Activated B cell treated with CpG ODN at 0.5 μM for 24 hours (primary cell): ENCODE data around the gene FCGR3A. TPM values are rescaled to one million over a fixed set of nuclear protein-coding genes. Genes with fewer than 3 reads are reported as not detected.

Experiments
- ATAC-seq: fragments of 200-7000 bp; cut with Tn5 transposase; one replicate; pipeline ENCODE4 v1.10.0; 2021; ENCODE audit warnings: low read depth, mild to moderate bottlenecking, moderate library complexity
- CTCF ChIA-PET: fragments of 350-600 bp; sonication (Branson Sonifier 250); formaldehyde crosslinking; loops from one replicate; lab custom pipeline; 2021; ENCODE audit warnings: antibody characterized with exemption; lab: Charles Lee
- POLR2A ChIA-PET: fragments of 350-600 bp; sonication (Branson Sonifier 250); formaldehyde crosslinking; loops from one replicate; lab custom pipeline; 2021; ENCODE audit warnings: antibody characterized with exemption; lab: Charles Lee
- DNase-seq: peaks from one replicate; pipeline ENCODE4 v3.0.0; 2022
- H3K27ac Mint-ChIP-seq: one replicate; pipeline ENCODE4 v1.8.0; 2020; ENCODE audit warnings: mixed read lengths
- H3K27me3 Mint-ChIP-seq: one replicate; pipeline ENCODE4 v1.8.0; 2021; ENCODE audit warnings: mixed read lengths
- H3K36me3 Mint-ChIP-seq: one replicate; pipeline ENCODE4 v1.8.0; 2021; ENCODE audit warnings: low read depth, mixed read lengths
- H3K4me1 Mint-ChIP-seq: one replicate; pipeline ENCODE4 v1.8.0; 2021; ENCODE audit warnings: mixed read lengths
- H3K4me3 Mint-ChIP-seq: one replicate; pipeline ENCODE4 v1.8.0; 2020; ENCODE audit warnings: mild to moderate bottlenecking, mixed read lengths
- H3K9me3 Mint-ChIP-seq: one replicate; pipeline ENCODE4 v1.8.0; 2020; ENCODE audit warnings: mixed read lengths
- CTCF ChIP-seq: fragments of 200-600 bp; IDR thresholded peaks from one replicate; pipeline ENCODE4 v1.8.0; 2022; ENCODE audit warnings: antibody characterized with exemption, mild to moderate bottlenecking
- intact Hi-C: fragments of 100-400 bp; cut with micrococcal nuclease; formaldehyde crosslinking; loops from one replicate; pipeline ENCODE4 v1.15.1; 2024
- total RNA-seq: library from RNA; stranded (reverse); gene quantifications from 2 replicates; pipeline ENCODE4 v1.2.3, GENCODE V29; 2022

Gene FCGR3A
- total RNA-seq, 1 donor from 2014 or later = 0.47 TPM

GRCh38 chr1:161503394-161503748, 46.2 kb downstream of the FCGR3A start:
- peaks cover 29% of the 10 kb centered on the region for H3K4me1 Mint-ChIP-seq
- ChIA-PET POLR2A (no interaction called here), CTCF (no interaction called here)
- ATAC-seq (no peak), DNase-seq (no peak)
- no peaks in the 10 kb centered on the region for H3K36me3 Mint-ChIP-seq
- no peaks in the 10 kb centered on the region for H3K9me3 Mint-ChIP-seq
- peaks cover 15% of the 10 kb centered on the region for H3K27me3 Mint-ChIP-seq
- intact Hi-C loops = no loop called here
- no peak overlapping the region for H3K4me3 Mint-ChIP-seq
- TF ChIP-seq CTCF = no peak
- no peak overlapping the region for H3K27ac Mint-ChIP-seq

- Mint-ChIP-seq H3K4me1 (peaks cover 29% of the 10 kb centered on the region), H3K4me3 (no peak overlapping the region), H3K9me3 (no peaks in the 10 kb centered on the region), H3K27ac (no peak overlapping the region), H3K27me3 (peaks cover 15% of the 10 kb centered on the region), H3K36me3 (no peaks in the 10 kb centered on the region)
- intact Hi-C loops = no loop called here
- DNase-seq = no peak
- no peak for TF ChIP-seq CTCF
- no peak for ATAC-seq
- POLR2A ChIA-PET = interaction anchor here (0.5 kb wide), 1 partner anchor 11 kb away, joined by 3 read pairs; no protein-coding TSS in a partner anchor
- CTCF ChIA-PET = no interaction called here
Measured at GRCh38 chr1:161502641-161503393, 46.8 kb downstream of the FCGR3A start.

- Mint-ChIP-seq H3K4me3 (no peak overlapping the region), H3K4me1 (peaks cover 29% of the 10 kb centered on the region), H3K27ac (no peak overlapping the region), H3K9me3 (no peaks in the 10 kb centered on the region), H3K36me3 (no peaks in the 10 kb centered on the region), H3K27me3 (peaks cover 18% of the 10 kb centered on the region)
- intact Hi-C loops = no loop called here
- POLR2A ChIA-PET = no interaction called here
- ATAC-seq (no peak), DNase-seq (no peak)
- no peak for TF ChIP-seq CTCF
- CTCF ChIA-PET = no interaction called here
Measured at GRCh38 chr1:161502181-161502580, 47.4 kb downstream of the FCGR3A start.

- no peak overlapping the region for H3K27ac Mint-ChIP-seq
- peaks cover 25% of the 10 kb centered on the region for H3K27me3 Mint-ChIP-seq
- no peak for ATAC-seq
- DNase-seq = no peak
- peaks cover 21% of the 10 kb centered on the region for H3K4me1 Mint-ChIP-seq
- no peaks in the 10 kb centered on the region for H3K36me3 Mint-ChIP-seq
- TF ChIP-seq CTCF = no peak
- H3K9me3 Mint-ChIP-seq = no peaks in the 10 kb centered on the region
- intact Hi-C loops = no loop called here
- no peak overlapping the region for H3K4me3 Mint-ChIP-seq
- POLR2A ChIA-PET = no interaction called here
- CTCF ChIA-PET = no interaction called here
Measured at GRCh38 chr1:161501234-161501633, 48.4 kb downstream of the FCGR3A start.

- ATAC-seq (peak; percentile 31), DNase-seq (no peak)
- no peak for TF ChIP-seq CTCF
- no peaks in the 10 kb centered on the region for H3K9me3 Mint-ChIP-seq
- ChIA-PET CTCF (no interaction called here), POLR2A (no interaction called here)
- no peaks in the 10 kb centered on the region for H3K36me3 Mint-ChIP-seq
- H3K27ac Mint-ChIP-seq = peak overlapping the region; percentile 64
- intact Hi-C loops = no loop called here
- peaks cover 8% of the 10 kb centered on the region for H3K4me1 Mint-ChIP-seq
- peaks cover 29% of the 10 kb centered on the region for H3K27me3 Mint-ChIP-seq
- H3K4me3 Mint-ChIP-seq = no peak overlapping the region
Measured at GRCh38 chr1:161499099-161500039, 50.2 kb downstream of the FCGR3A start.
